HepG2 (cell line): ENCODE measurements around the gene TOMM22.

Experiments used
- NFE2L1 ChIP-seq: sonication (generic); formaldehyde crosslinking; IDR thresholded peaks from 2 replicates; pipeline ENCODE4 v1.4.0; 2020; ENCODE audit warnings: missing genetic modification reagents, mild to moderate bottlenecking, borderline replicate concordance
- POLR2AphosphoS5 ChIP-seq: IDR thresholded peaks from 2 replicates; pipeline ENCODE4 v1.6.1; 2012; ENCODE audit warnings: low read depth, low read length
- ZNF737 ChIP-seq: sonication (generic); formaldehyde crosslinking; IDR thresholded peaks from 2 replicates; pipeline ENCODE4 v1.5.0; 2020; ENCODE audit warnings: missing genetic modification reagents, mild to moderate bottlenecking, borderline replicate concordance
- TF ChIP-seq, protein P1 (sequence below): sonication (generic); formaldehyde crosslinking; IDR thresholded peaks from 2 replicates; pipeline ENCODE4 v1.5.0; 2020; ENCODE audit warnings: mild to moderate bottlenecking, missing genetic modification reagents, moderate library complexity

DNA sequence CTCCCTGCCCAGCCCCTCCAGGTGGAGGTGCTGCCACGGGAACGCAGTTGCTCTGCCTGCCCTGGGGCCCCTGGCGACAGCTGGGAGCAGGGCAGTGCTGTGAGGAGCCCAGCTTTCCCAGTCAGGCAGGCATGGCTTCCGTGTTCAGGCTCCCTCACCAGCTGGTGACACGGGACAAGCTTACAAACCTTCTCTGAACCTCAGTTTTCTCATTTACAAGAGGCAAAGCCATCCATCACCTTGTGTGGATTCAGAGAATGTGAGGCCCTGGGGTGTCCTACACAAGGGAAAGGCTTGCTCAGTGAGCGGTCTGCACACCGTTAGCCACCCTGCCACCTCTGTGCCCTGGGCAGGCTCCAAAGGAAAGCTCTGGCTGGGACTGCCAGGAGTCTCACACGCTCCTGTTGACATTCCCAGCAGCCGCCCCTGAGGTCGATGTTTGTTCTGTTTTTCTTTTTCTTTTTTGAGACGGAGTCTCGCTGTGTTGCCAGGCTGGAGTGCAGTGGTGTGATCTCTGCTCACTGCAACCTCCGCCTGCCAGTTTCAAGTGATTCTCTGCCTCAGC, 50.6 kb downstream of the TOMM22 start:
- no peak; the same call in 1 of the 2 replicates for TF ChIP-seq POLR2AphosphoS5
- no peak for TF ChIP-seq ZNF737 (CRISPR knock-in tag)
- TF ChIP-seq, protein P1, sequence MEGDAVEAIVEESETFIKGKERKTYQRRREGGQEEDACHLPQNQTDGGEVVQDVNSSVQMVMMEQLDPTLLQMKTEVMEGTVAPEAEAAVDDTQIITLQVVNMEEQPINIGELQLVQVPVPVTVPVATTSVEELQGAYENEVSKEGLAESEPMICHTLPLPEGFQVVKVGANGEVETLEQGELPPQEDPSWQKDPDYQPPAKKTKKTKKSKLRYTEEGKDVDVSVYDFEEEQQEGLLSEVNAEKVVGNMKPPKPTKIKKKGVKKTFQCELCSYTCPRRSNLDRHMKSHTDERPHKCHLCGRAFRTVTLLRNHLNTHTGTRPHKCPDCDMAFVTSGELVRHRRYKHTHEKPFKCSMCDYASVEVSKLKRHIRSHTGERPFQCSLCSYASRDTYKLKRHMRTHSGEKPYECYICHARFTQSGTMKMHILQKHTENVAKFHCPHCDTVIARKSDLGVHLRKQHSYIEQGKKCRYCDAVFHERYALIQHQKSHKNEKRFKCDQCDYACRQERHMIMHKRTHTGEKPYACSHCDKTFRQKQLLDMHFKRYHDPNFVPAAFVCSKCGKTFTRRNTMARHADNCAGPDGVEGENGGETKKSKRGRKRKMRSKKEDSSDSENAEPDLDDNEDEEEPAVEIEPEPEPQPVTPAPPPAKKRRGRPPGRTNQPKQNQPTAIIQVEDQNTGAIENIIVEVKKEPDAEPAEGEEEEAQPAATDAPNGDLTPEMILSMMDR, result no peak
- TF ChIP-seq NFE2L1 (CRISPR knock-in tag), result no peak
